HS-5 (cell line): ENCODE measurements around the gene PTGES2.

Experiments used
- DNase-seq: peaks from one replicate; pipeline ENCODE4 v3.0.0-alpha.2; 2012; ENCODE audit warnings: low read depth

PTGES2 gene

DNA sequence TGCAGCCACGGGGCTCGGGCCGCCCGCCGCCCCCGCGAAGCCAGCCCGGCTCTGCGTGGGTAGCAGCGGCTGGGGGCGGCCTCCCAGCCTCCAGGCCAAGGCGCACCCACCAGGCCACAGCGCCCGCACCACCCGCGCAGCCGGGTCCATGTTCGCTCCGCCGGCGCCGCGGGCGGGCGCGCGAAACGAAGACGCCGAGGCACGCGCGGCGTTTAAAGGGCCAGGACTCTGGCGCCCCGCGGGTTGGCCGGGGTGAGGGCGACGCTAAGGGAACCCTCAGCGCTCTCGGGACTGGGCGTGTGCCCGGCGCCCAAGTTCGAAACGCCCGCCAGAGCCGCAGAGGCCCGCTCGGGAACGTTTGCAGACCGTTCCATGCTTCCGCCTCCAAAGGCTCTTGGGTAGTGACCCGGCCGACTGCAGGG, at the start of gene PTGES2:
TSS of gene PTGES2 (minus strand) at position 162 of the 422 bp plus-strand sequence. CDS start at position 150, 12 bp downstream.
- peak; percentile 35 for DNase-seq

DNA sequence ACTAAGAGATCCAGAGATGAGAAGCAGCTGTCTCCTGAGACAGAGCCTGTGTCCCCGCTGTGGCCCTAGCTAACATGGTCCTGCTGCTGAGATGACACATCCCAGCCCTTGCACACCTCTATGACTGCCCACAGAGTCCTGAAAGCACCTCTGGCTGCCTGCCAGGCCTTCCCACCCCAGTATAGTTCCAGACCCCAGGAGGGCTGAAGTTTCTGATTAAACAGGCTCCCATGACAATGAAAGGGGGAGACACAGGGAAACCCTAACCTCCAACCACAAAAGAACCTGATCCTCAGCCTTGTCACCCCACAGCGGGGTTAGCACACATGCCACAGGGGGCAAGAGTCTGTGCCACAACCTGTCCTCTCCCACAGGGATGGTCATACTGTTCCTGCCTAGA, 48.2 kb upstream of the PTGES2 start:
- no peak for DNase-seq

DNA sequence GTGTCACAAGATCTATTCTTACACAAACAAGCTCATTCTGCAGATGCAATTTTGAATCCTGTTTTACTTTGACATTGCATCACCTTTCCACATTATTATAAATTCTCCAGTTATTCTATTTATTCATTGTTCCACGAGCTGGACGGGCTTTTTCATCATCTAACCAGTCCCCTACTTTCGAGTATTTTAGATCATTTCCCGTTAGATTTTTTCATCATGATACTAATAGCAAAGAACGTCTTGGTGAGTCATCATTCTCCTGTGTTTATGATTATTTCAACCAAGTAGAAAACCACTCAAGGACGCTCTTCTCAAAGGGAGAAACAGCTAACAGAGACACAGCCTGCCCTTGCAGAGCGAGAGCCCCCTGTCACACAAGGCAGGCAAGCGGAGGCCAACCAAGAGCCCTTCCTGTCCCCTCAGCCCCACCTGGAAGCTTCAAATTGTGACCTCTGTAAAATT, 47.6 kb upstream of the PTGES2 start:
- no peak for DNase-seq

DNA sequence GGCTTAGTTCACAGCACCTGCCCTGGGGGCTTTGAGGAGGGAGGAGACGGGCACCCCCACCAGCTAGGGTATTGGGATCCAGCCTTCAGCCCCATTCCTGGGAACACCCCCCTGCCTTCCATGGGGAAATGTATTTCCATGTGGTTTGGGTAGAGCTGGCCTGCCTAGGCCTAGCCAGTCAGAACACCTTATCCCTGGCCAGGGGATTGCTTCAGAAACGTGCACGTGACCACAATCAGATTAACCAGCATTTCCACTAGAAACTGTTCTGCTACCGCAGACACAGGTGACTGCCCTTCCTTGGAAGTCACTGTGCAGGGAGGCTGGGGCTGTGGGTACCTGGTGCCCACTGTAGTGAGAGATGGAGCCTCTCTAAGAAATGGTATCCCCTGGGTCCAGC, 46.5 kb upstream of the PTGES2 start:
- DNase-seq = no peak

DNA sequence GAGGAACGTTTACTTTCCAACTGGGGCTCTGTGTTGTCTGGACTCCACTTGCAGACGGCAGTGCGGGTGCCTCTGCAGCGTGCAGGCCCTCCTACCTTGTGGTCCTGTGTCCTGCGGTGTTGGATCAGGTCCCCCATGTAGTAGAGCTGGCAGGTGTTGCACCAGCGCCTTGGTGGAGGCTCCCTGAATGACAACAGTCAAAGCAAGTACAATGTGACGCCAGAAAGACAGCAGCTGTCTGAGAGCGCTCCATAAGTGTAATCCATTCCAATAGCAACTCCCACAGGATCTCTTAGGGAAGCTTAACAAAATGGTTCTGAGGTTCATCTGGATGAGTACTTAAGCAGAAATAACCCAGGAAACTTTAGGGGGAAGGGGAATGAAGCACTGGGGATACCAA, 42.4 kb upstream of the PTGES2 start:
- DNase-seq = no peak

DNA sequence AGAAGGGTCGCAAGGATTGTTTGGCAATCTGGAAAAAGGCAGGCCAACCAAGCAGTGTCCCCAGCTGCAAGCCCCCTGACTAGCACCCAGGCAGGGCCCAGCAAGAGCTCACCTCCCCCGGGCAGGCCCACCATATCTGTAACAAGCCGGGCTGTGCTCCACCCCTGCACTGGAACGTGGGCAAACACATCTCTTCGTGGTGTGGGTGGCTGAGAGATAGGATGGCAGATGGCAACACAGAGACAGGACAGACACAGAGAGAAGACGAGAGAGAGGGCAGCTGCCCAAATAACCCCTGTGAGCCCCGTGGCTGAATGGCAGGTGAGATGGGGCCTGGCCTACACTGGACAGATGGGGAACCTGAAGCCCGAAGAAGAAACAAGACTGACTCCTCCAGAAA, 42.0 kb upstream of the PTGES2 start:
- no peak for DNase-seq

DNA sequence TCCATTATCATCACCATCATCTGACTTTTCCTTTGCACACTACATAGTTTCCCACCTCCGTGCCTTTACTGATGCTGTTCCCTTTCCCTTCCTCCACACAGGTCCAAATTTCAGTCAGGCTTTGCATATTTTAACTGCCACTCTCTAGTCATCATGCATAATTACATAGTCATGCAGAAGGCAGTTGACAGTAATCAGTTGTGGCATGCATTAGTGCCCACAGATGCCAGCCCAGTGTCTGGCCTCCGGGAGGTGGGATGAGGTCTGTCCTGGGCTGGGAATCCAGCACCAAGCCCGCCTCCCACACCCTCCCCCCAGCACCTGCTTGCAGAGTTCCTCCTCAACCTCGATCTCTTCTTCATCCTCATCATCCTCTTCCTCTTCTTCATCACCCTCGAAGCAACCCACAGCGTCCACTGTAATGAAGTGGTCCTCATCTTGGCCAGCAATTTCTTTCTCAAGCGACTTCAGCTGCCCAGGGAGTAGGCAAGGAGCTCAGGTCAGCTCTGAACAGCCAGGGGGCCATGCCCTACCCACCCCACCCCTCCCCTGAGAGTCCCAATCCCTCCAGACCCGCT, 41.3 kb upstream of the PTGES2 start:
- no peak for DNase-seq

DNA sequence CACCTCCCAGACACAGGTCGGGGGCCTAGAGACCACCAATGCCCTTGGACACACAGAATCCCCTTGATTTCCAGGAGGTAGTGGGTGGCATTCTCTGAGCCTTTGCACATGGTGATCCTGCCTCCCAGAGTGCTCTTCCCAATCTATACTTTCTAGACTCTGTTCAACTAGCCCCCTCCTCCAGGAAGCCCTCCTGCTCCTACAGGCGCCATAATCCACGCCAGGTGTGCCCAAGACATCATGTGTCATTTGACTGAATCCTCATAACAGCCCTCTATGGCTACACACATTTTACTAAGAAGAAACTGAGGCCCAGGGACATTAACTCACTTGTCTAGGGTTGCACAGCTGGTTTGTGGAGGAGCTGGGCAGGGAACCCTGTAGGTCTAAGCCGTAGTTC, 39.7 kb upstream of the PTGES2 start:
- DNase-seq = no peak

DNA sequence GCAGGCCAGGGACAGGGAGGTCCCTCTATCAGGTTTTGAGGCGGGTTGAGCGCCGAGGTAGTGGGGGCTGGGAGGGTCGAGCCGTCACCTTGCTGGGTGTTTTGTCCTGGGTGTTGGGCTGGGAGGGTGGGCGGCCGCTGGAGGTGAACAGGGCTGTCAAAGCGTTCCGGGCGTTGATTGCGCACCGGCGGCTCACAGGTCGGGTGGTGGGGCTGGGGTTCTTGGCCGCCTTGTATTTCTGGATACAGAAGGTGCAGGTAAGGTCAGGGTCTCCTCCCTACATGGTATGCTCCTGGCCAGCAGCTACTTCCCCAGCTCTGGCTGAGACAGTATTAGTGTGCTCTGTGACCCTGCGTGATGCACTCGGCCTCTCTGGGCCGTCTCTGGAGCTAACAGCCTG, 38.6 kb upstream of the PTGES2 start:
- no peak for DNase-seq

DNA sequence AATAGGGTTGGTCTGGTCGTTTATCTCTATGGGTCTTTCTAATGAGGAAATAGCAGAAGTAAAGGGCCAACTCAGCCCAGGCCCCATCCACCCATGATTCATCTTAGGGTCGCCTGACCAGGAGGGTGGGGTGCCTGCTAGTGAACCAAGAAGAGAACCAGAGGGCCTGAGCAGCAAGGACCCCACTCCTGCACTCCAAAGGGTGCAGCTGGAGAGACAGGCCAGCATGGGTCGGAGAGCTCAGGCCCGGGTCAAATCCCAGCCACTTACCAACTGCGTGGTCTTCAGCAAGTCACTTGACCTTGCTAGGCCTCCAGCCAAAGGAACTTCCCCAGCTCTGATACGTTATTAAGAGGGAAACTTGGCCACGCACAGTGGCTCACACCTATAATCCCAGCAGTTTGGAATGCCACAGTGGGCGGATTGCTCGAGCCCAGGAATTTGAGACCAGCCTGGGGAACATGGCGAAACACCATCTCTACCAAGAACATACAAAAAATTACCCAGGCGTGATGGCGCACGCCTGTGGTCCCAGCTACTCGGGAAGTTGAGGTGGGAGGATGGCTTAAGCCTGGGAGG, 36.9 kb upstream of the PTGES2 start:
- DNase-seq = no peak

DNA sequence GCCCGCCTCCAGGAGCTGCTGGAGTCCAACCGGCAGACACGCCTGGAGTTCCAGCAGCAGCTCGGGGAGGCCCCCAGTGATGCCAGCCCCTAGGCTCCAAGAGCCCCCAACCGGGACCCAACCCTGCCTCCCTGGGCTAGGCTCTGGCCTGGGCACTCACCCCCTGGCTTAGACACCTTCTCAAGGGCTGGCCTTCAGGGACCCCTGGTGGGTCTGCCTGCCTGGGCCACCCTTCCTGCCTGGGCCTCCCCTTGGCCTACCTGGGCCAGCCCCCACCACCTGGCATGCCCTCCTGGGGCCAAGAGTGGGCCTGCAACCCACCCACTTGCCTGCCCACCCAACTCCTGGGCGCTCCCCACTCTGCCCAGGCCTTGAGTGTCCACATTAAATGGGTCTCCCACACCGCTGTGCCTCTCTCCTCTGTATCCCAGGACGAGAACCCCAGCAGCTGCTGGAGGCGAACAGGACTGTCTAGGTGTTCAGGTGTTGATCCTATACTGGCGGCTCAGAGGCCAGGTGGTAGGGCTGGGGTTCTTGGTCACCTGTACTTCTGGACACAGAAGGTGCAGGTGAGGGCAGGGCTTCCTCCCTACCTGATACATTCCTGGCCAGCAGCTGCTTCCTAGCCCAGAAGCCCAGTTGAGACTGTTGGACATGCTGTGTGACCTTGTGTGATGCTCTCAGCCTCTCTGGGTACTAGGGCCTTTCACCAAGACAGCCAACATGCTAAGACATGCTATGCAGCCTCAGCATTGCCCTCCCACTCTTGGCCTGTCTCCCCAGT, 36.2 kb upstream of the PTGES2 start:
- no peak for DNase-seq

DNA sequence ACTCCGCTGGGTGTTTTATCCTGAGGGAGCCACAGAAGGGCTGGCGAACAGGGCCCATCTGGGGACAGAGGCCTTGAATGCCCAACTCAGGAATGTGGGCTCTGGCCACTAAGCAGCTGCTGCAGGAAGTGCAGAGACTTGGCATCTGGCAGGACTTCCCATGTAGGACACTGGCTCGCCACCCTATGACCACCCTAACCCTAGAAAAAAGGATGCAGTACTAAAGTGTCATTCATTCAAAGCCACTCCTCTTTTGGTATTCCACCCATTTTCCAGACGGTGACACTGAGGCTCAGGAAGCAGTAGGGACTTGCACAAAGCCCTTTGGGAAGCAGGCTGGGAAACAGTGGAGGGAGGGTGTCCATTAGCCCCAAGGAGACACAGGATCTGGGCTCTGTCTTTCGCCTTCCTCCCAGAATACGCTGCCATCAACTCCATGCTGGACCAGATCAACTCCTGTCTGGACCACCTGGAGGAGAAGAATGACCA, 35.5 kb upstream of the PTGES2 start:
- no peak for DNase-seq

DNA sequence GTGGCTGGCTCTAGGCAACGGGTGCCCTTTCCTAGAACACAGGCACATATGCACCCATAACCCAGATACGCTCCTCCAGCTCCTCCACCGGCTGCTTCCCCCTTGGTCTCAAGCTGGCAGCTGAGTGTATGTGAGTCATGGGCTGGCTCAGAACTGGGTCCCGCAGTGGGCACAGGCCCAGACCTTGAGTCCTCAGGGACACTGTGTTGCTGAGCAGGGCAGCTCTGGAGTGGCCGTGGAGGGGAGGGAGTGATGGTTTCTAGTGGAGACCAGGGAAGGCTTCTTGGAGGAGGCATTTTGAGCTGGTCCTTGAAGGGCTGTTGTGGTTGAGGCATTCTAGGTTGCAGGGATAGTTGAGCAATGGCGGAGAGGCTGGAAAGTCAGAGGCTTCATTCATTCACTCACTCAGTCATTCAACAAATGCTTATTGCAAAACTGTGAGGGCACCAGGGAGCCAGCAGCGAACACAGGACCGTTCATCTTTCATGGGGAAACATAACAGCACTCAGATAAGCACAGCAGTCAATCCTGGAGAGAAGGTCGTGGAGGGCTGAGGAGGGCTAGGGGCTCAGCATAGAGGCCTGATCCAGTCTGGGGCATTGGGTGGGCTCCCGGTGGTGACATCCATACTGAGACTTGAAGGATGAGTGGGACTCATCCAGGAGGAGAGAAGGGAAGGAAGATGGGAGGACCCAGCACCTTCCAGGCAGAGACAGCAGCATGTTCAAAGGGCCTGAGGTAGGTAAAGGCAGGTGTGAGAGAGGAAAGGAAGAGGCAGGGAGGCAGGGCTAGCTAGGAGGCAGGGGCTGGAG, 34.9 kb upstream of the PTGES2 start:
- DNase-seq = no peak

DNA sequence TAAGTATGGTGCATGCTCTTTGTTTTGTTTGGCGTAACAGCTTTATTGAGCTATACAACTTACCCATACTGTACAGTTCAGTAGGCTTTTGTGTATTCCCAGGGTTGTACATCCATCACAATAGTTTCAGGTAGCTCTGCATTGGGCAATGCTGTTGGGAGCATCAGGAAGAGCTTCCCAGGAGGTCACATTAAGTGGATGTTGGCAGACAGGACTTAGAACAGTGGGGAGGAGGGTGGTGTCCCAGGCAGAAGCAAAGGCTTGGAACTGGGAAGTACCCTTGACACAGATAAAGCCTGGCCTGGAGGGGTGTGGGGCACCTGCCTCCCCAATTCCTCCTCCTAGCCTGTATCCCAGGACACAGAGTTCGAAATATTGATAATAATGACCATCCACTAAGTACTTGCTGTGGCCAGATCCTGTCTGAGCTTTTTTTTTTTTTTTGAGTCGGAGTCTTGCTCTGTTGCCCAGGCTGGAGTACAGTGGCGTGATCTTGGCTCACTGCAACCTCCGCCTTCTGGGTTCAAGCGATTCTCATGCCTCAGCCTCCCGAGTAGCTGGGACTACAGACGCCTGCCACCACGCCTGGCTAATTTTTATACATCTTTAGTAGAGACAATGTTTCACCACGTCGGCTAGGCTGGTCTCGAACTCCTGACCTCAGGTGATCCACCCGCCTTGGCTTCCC, 33.8 kb upstream of the PTGES2 start:
- no peak for DNase-seq

DNA sequence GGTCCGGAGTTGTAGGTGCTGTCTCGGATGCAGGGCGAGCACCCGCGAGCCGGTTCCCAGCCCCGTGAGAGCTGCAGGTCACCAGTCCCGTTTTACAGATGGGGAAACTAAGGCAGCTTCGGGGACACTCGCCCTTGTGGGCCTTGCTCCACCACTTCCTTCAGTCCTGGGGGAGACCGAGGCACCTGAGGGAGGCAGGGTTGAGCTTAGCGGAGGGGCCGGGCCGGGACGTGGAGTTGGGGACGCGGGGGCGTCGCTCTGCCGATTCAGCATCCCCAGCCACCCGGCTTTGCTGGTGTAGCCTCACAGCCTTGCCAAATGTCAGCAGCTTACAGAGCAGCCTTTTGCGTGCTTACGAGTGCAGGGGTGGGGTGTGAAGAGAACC, 33.1 kb upstream of the PTGES2 start:
- DNase-seq = no peak

DNA sequence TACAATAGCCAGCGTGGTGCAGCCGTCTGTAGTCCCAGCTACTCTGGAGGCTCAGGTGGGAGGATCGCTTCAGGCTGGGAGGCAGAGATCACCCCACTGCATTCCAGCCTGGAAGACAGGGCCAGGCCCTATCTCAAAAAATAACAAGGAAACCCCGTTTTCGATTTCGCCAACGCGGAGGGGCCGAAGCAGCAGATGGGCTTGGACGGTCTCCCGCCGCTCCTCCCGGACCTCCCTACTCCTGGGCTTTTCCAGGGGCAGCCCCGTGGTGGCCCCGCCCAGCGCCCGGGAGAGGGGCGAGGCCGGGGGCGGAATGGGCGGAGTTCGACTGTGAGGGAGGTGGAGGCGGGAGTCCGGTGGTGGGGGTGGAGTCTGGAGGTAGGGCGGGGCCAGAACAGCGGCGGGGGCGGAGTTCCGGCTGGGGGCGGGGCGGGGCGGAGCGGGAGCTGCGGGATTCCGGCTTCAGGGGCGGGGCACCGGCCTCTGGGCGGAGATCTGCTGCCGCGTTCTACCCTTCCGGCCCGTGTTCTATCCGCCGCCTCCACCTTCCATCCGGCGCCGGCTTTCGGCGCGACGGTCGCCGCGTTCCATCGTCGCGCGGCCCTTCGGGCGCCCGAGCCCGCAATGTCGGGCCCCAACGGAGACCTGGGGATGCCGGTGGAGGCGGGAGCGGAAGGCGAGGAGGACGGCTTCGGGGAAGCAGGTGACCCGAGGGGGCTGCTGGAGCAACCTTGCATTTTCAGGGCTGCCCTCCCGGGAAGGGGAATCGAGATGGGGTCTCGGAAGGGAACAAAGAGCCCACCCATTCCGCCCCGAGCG, 32.5 kb upstream of the PTGES2 start, which contains the start of gene BBLN:
TSS of gene BBLN (plus strand) at position 482 of the 819 bp plus-strand sequence. CDS start at position 625, 143 bp downstream.
- DNase-seq = peak; percentile 57

DNA sequence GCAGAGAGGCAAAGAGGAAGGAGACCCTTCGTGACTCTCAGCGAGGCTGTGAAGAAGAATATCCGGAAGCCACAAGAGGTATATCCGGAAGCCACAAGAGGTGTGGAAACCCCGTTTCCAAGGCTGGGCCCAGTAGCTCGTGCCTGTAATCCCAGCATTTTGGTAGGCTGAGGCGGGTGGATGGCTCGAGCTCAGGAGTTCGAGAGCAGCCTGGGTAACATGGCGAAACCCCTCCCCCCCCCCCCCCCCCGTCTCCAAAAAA, 31.9 kb upstream of the PTGES2 start:
- no peak for DNase-seq

DNA sequence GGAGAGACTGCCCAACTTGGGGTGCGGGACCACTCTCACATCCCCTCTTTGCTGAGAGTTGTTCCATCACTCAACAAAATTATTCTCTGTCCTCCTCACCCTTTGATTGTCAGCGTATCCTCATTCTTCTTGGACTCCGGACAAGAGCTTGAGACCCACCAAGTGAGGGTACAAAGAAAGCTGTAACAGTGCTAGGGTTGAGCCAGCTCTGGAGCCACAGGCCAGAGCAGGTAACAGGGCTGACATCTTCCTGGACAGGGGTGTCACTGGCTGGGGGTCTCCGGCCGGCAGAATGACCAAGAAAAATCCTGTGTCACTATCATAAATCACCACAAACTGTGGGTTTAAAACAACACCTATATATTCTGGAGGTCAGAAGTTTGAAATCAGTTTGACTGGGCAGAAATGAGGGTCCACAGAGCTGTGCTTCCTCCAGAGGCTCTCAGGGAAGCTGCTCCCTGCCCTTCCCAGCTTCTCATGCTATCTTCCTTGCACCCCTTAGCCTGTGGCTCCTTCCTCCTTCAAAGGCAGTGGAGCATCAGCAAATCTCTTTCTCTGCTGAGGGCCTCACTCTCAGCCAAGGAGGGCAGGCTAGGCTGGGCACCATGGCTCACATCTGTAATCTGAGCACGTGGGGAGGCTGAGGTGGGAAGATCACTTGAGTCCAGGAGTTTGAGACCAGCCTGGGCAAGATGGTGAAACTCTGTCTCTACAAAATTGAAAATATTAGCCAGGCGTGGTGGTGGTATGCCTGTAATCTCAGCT, 28.4 kb upstream of the PTGES2 start:
- no peak for DNase-seq

DNA sequence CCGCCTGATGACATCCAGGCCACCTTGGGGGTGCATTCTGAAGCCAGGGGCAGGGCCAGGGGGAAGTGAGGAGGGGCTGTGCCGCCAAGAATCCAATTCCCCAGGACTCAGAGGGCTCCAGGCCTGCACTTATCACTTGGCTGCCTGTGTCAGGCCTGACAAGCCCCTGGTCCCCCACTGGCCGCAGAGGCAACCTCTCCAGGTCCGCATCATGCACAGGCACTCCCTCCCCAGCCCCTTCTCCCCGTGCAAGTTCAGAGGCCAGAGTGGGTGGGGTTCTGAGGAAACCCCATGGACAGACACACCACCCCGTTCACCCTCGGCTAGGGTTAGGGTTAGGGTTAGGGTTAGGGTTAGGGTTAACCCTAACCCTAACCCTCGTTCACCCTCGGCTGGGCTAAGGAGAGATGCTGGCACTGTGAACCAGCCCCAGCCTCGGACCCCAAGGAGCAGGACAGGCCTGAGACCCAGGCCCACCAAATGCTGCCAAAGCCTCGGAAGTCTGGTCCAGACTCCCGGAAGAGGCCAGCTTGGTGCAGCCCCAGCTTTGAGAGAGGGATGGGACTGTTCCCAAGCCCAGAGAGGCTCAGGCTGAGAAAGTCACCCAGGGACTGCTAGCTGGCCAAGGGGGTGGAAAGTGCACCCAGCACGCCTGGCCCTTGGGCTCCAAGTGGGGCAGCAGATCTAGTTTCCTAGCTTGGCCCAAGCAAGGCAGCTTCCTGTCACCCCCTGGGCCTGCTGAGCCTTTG, 26.6 kb upstream of the PTGES2 start:
- DNase-seq = no peak
